GM19397 (cell line): ENCODE data around the gene ATP9B.

ENCODE experiments used
- ATAC-seq: cut with Tn5 transposase; IDR thresholded peaks from one replicate; pipeline ENCODE4 v1.9.1; 2021; ENCODE audit warnings: mild to moderate bottlenecking, moderate library complexity; ENCODE audit not compliant: unreplicated experiment

The ATP9B gene

DNA sequence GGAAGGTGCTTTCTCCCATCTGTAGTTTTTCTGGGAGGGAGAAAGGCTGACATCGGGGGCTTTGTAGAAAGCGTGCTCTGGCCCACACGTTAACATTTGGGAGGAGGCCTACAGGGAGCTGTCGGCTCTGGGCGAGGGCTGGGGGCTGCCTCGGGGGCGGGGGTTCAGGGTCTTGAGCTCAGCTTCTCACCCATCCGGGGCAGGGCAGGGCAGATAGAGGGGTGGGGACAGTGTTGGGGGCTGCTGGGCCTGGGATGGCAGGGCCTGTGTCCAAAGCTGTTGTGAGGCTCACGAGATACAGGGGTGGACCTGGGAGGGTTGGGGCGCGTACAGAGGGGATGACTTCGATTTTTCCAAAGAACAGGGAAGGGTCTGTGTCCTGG, 353.6 kb downstream of the ATP9B start:
- no peak for ATAC-seq

DNA sequence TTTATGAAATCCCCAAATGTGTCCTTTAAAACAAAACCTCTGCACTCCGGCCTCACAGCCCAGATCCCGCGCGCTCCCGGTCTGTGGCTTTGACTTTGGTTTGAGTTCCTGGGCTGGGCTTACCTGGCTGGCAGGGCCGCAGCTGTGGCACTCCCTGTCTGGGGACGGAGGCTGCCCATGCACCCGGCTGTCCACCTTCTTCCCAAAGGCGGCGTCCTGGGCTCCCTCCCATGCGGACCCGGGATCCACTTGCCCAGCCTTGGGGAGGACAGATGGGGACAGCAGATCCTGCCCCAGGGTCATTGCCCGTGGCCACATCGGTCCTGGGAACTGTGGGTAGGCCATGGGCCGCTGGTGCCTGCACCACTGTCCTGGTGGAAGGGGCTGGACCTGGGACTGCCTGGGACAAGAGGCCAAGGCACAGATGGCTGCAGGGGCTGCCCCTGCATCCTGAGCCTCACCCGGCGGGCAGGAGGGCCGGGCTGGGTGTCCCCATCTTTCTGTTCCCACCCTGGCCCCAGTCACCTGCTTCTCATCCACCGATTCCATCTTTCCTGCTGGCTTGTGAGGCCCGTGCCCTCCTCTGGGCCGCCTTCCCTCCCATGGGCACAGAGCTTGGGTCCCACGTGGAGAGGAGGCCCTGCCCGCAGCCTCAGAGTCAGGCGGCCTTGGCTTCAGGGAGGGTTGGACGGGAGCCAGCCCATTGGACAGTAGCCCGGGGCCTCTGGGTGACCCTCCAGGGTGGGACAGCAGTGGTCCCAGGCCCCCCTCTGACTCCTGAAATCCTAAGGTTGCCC, 354.2 kb downstream of the ATP9B start:
- ATAC-seq = no peak

- ATAC-seq = no peak
Observed at GRCh38 chr18:79424008-79424565, 354.9 kb downstream of the ATP9B start.

DNA sequence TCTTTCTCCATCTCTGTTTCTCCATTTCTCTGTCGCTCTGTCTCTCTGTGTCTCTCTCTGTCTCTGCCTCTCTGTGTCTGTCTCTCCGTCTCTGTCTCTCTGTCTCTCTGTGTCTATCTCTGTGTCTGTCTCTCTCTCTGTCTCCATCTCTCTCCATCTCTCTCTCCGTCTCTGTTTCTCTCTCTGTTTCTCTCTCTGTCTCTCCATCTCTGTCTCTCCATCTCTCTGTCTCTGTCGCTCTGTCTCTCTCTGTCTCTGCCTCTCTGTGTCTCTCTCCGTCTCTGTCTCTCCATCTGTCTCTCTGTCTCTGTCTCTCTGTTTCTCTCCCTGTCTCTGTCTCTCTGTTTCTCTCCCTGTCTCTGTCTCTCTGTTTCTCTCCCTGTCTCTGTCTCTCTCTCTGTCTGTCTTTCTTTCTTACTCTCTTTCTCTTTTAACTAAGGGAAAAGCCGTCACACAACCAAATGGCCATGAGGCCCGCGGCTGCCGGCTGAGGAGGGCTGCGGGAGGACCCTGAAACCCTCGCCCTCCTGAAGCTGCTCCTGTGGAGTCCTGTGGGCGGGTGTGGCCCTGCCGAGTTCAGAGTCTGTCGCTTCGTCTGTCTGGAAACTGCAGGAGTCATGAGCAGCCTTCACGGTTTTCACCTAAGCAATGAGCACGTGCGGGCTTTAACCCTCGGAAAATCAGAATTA, 355.8 kb downstream of the ATP9B start:
- ATAC-seq = no peak

DNA sequence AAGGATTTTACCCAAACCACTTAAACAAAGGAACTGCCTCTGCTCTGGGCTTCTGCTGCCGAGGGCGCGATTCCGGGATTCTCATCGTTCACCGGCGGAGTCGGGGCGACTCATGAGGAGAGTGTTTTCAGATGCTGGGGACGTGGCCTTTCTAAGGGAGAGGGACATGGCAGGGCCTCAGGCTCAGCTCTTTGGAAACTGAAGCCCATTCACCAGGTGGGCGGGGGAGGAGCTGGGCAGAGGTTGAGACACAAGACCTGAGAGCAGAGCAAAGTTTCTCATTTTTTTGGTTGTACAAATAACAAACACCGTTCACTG, 356.3 kb downstream of the ATP9B start:
- ATAC-seq = no peak

DNA sequence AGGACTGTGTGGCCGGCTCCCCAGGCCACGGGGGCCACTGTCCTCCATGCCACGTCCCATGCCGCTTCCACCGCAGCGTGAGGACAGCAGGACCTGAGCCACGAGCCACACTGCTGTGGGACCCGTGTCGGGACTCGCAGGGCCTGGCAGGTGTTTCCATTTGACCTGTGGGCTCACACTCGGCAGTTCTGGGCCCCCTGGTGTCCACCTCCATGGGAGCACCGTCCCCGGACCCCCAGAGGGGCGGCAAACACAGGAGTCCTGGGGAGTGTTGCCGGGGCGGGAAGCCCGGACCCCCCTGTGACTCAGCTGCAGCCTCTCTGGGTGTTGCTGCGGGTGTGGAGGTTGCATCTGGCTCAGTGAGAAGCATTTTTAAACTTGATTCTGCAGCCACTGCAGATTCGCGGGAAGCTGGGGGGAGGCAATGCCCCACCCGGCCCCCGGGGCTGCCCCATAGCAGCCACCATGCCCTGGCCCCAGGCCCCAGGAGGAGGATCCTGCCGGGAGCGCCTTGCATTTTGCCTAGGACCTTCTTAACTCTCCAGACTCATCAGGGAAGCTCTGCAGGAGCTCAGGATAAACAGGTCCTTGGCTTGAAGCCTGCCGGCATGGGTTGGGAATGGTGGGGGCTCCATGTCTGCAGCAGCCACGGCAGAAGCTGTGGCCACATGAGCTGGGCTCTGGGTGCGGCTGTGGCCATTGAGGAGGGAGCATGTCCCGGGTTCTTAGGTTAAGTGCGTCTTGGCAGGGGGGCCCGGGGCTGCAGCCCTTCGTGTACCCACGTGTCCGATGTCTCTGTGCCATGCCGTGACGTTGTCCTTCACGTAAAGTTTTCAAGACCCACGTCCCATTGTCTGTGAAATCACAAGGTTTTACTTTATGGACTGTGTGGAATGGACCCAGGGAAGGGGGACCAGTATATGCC, 357.4 kb downstream of the ATP9B start:
- no peak for ATAC-seq

DNA sequence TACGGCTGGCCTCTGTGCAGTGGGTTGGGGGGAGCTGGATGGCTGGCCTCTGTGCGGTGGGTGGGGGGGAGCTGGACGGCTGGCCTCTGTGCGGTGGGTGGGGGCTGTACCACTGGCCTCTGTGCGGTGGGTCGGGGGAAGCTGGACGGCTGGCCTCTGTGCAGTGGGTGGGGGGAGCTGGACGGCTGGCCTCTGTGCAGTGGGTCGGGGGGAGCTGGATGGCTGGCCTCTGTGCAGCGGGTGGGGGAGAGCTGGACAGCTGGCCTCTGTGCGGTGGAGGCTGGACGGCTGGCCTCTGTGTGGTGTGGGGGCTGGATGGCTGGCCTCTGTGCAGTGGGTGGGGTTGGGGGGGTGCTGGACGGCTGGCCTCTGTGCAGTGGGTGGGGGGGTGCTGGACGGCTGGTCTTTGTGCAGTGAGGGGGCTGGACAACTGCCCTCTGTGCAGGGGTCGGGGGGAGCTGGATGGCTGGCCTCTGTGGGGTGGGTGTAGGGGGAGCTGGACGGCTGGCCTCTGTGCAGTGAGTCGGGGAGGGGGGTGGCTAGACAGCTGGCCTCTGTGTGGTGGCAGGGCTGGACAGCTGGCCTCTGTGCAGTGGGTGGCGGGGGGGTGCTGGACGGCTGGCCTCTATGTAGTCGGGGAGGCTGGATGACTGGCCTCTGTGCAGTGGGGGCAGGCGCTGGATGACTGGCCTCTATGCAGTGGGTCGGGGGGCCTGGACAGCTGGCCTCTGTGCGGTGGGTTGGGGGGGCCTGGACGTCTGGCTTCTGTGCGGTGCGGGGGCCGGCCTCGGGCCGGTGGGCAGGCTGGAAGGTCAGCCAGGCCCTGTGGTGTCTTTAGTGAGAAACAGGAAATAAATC, 358.4 kb downstream of the ATP9B start:
- no peak for ATAC-seq
